ENCODE data around the gene NAE1.

Gene NAE1

GRCh38 chr16:66857437-66857836 is 26.7 kb upstream of the NAE1 start:
- no peak for DNase-seq (ENCODE audit: low read depth, low spot score)
- no peak for TF ChIP-seq CTCF (IDR thresholded peaks at IDR 0.05; ENCODE audit: low read depth, low read length)
- no peak overlapping the region for H3K4me3 ChIP-seq (ENCODE audit: low read depth, low read length)
- in situ Hi-C loops (cut with HindIII; ENCODE audit: low sequenced_read_pairs): no loop called here

GRCh38 chr16:66856801-66857200 is 26.0 kb upstream of the NAE1 start:
- in situ Hi-C loops (cut with HindIII; ENCODE audit: low sequenced_read_pairs): no loop called here
- no peak overlapping the region for H3K4me3 ChIP-seq (ENCODE audit: low read depth, low read length)
- no peak for TF ChIP-seq CTCF (IDR thresholded peaks at IDR 0.05; ENCODE audit: low read depth, low read length)
- DNase-seq (ENCODE audit: low read depth, low spot score): no peak

- DNase-seq (ENCODE audit: low read depth, low spot score): no peak
- in situ Hi-C loops (cut with HindIII; ENCODE audit: low sequenced_read_pairs): no loop called here
- TF ChIP-seq CTCF (IDR thresholded peaks at IDR 0.05; ENCODE audit: low read depth, low read length): no peak
These were observed 25.5 kb upstream of the NAE1 start for GRCh38 chr16:66856184-66856730.

GRCh38 chr16:66853261-66854139 is 22.7 kb upstream of the NAE1 start:
- in situ Hi-C loops (cut with HindIII; ENCODE audit: low sequenced_read_pairs): no loop called here
- no peak overlapping the region for H3K4me3 ChIP-seq (ENCODE audit: low read depth, low read length)
- TF ChIP-seq CTCF (IDR thresholded peaks at IDR 0.05; ENCODE audit: low read depth, low read length): no peak
- DNase-seq (ENCODE audit: low read depth, low spot score): no peak

More at GRCh38 chr16:66856184-66856730, 25.5 kb upstream of the NAE1 start:
- no peak overlapping the region for H3K4me3 ChIP-seq (ENCODE audit: low read depth, low read length)

- TF ChIP-seq CTCF (IDR thresholded peaks at IDR 0.05; ENCODE audit: low read depth, low read length): no peak
- in situ Hi-C loops (cut with HindIII; ENCODE audit: low sequenced_read_pairs): no loop called here
- DNase-seq (ENCODE audit: low read depth, low spot score): no peak
- H3K4me3 ChIP-seq (ENCODE audit: low read depth, low read length): no peak overlapping the region
These were observed 20.6 kb upstream of the NAE1 start for GRCh38 chr16:66851166-66851964.

GRCh38 chr16:66850115-66850815 is 19.5 kb upstream of the NAE1 start:
- no peak for DNase-seq (ENCODE audit: low read depth, low spot score)
- TF ChIP-seq CTCF (IDR thresholded peaks at IDR 0.05; ENCODE audit: low read depth, low read length): no peak
- in situ Hi-C loops (cut with HindIII; ENCODE audit: low sequenced_read_pairs): no loop called here
- H3K4me3 ChIP-seq (ENCODE audit: low read depth, low read length): no peak overlapping the region
